ENCODE measurements around the gene FAM117B. TPM values are rescaled to one million over a fixed set of nuclear protein-coding genes. Genes with fewer than 3 reads are reported as not detected.

FAM117B gene
- total RNA-seq, 1 donor from 2014 or later = 28.9 TPM

DNA sequence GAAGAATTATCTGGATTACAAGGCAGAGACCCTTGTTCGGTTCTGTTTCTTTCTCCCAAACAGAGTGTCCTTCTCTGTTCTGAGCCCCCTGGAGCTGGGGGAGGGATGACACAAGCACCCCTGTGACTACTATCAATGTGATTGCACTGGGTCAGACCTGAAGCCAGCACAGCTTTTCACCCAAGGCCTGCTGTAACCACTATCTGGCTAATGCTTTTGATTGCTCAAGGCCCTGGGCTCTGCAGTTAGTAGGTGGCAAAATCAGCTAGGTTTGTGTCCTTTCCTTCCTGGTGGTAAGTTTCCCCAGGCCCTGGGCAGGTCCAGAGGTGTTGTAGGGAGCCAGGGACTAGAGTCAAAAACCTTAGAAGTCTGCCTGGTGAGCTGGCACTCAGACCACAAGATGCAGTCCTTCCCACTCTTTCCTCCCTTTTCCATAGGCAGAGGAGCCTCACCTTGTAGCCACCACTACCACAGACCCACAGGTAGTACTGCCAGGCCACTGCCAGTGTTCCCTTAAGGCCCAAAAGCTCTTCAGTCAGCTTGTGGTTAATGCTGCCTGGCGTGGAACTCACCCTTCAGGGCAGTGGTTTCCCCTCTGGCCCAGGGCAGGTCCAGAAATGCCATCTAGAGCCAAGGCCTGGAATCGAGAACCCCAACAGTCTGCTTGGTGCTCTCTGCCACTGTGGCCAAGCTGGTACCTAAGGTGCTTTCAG, 83.0 kb downstream of the FAM117B start:
- peaks cover 2% of the 10 kb centered on the region for H3K27me3 Mint-ChIP-seq (ENCODE audit: unreplicated experiment)
- TF ChIP-seq, protein P1, sequence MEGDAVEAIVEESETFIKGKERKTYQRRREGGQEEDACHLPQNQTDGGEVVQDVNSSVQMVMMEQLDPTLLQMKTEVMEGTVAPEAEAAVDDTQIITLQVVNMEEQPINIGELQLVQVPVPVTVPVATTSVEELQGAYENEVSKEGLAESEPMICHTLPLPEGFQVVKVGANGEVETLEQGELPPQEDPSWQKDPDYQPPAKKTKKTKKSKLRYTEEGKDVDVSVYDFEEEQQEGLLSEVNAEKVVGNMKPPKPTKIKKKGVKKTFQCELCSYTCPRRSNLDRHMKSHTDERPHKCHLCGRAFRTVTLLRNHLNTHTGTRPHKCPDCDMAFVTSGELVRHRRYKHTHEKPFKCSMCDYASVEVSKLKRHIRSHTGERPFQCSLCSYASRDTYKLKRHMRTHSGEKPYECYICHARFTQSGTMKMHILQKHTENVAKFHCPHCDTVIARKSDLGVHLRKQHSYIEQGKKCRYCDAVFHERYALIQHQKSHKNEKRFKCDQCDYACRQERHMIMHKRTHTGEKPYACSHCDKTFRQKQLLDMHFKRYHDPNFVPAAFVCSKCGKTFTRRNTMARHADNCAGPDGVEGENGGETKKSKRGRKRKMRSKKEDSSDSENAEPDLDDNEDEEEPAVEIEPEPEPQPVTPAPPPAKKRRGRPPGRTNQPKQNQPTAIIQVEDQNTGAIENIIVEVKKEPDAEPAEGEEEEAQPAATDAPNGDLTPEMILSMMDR (IDR thresholded peaks at IDR 0.05; ENCODE audit: partially characterized antibody, unreplicated experiment) = no peak
- no peak for DNase-seq
- H3K4me3 Mint-ChIP-seq (ENCODE audit: unreplicated experiment) = no peak overlapping the region
- peaks cover 5% of the 10 kb centered on the region for H3K9me3 Mint-ChIP-seq (ENCODE audit: unreplicated experiment)
- peaks cover 21% of the 10 kb centered on the region for H3K36me3 Mint-ChIP-seq (ENCODE audit: unreplicated experiment)
- no peak overlapping the region for H3K27ac Mint-ChIP-seq (ENCODE audit: unreplicated experiment)
- no peaks in the 10 kb centered on the region for H3K4me1 Mint-ChIP-seq (ENCODE audit: low read depth, unreplicated experiment)

DNA sequence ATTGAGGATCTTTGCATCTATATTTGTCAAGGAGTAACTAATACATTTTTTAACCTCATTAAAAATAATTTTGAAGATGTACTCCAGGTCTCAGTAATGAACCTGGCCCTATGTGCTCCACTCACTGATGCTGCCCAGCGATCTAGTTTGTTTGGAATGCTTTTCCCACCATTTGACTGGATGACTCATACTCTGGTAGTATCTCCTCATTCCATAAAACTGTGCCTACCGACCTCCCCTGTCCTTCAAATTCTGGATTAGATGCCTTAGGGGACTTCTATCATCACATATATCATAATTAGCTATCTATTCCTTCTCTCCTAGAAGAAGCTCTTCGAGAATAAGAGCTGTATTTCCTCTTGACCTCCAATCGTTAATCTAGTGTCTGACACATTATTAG, 83.8 kb downstream of the FAM117B start:
- Mint-ChIP-seq H3K36me3 (ENCODE audit: unreplicated experiment) (peaks cover 12% of the 10 kb centered on the region), H3K27me3 (ENCODE audit: unreplicated experiment) (no peaks in the 10 kb centered on the region), H3K4me3 (ENCODE audit: unreplicated experiment) (no peak overlapping the region), H3K9me3 (ENCODE audit: unreplicated experiment) (peaks cover 5% of the 10 kb centered on the region), H3K4me1 (ENCODE audit: low read depth, unreplicated experiment) (no peaks in the 10 kb centered on the region), H3K27ac (ENCODE audit: unreplicated experiment) (no peak overlapping the region)
- no peak for DNase-seq
- TF ChIP-seq, protein P1 (IDR thresholded peaks at IDR 0.05; ENCODE audit: partially characterized antibody, unreplicated experiment) = no peak

DNA sequence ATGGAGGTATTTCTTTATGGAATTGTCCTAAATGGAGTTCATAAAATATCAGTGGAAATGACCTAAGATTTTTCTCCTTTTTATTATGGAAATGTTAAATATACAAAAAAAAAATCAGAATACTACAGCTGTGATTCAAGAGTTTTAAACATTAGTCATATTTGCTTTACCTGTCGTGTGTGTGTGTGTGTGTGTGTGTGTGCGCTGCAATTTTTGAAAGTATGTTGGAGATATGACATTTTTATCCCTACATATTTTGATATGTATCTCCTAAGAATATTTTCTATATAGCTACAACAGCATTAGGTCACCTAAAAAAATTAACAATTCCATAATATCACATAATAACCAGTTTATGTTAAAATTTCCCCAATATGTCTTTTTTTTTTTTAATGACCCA, 85.5 kb downstream of the FAM117B start:
- Mint-ChIP-seq H3K36me3 (ENCODE audit: unreplicated experiment) (peaks cover 12% of the 10 kb centered on the region), H3K9me3 (ENCODE audit: unreplicated experiment) (peaks cover 5% of the 10 kb centered on the region), H3K27me3 (ENCODE audit: unreplicated experiment) (no peaks in the 10 kb centered on the region), H3K4me1 (ENCODE audit: low read depth, unreplicated experiment) (no peaks in the 10 kb centered on the region), H3K4me3 (ENCODE audit: unreplicated experiment) (no peak overlapping the region), H3K27ac (ENCODE audit: unreplicated experiment) (no peak overlapping the region)
- TF ChIP-seq, protein P1 (IDR thresholded peaks at IDR 0.05; ENCODE audit: partially characterized antibody, unreplicated experiment) = no peak
- DNase-seq = no peak

DNA sequence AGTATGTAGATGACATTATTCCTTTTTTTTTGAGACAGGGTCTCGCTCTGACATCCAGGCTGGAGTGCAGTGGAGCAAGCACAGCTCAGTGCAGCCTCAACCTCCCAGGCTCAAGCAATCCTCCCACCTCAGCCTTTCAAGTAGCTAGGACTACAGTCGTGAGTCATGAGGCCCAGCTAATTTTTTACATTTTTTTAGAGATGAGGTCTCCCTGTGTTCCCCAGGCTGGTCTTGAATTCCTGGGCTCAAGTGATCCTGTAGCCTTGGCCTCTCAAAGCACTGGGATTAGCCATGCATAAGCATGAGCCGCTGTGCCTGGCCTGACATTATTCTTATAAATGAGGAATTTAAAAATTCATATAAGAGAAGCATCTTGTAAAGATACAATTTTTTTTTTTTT, 86.9 kb downstream of the FAM117B start:
- Mint-ChIP-seq H3K36me3 (ENCODE audit: unreplicated experiment) (peaks cover 3% of the 10 kb centered on the region), H3K4me3 (ENCODE audit: unreplicated experiment) (no peak overlapping the region), H3K27ac (ENCODE audit: unreplicated experiment) (no peak overlapping the region), H3K9me3 (ENCODE audit: unreplicated experiment) (no peaks in the 10 kb centered on the region), H3K4me1 (ENCODE audit: low read depth, unreplicated experiment) (no peaks in the 10 kb centered on the region), H3K27me3 (ENCODE audit: unreplicated experiment) (no peaks in the 10 kb centered on the region)
- TF ChIP-seq, protein P1 (IDR thresholded peaks at IDR 0.05; ENCODE audit: partially characterized antibody, unreplicated experiment) = no peak
- no peak for DNase-seq

DNA sequence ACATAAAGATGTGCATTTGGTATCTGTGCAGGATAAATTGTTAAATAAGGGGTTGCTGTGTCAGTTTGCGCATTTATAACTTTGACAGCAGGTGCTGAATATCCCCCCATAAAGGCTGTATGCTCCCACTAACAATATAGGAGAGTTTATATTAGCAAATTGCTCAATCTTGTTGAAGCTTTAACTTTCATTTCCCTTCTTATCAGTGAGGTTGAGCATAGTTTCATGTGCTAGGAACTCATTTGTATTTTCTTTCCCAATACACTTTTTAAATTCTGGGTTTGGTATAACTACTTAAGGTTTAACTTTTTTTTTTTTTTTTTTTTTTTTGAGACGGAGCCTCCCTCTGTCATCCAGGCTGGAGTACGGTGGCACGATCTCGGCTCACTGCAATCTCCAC, 89.0 kb downstream of the FAM117B start:
- Mint-ChIP-seq H3K27ac (ENCODE audit: unreplicated experiment) (no peak overlapping the region), H3K36me3 (ENCODE audit: unreplicated experiment) (no peaks in the 10 kb centered on the region), H3K4me3 (ENCODE audit: unreplicated experiment) (no peak overlapping the region), H3K4me1 (ENCODE audit: low read depth, unreplicated experiment) (no peaks in the 10 kb centered on the region), H3K27me3 (ENCODE audit: unreplicated experiment) (no peaks in the 10 kb centered on the region), H3K9me3 (ENCODE audit: unreplicated experiment) (no peaks in the 10 kb centered on the region)
- DNase-seq = no peak
- TF ChIP-seq, protein P1 (IDR thresholded peaks at IDR 0.05; ENCODE audit: partially characterized antibody, unreplicated experiment) = no peak
